A673 (cell line): Measurements from ENCODE around the gene STRBP.

Experiments
- CTCF ChIP-seq: fragments of 300-800, 200-600 bp; sonication (generic); conservative IDR thresholded peaks from 2 replicates; pipeline ENCODE4 v1.5.1; 2017; ENCODE audit warnings: low read depth, mild to moderate bottlenecking, antibody characterized with exemption, low read length, moderate library complexity, mixed read lengths
- EZH2 ChIP-seq: fragments of 200-600 bp; sonication (generic); IDR thresholded peaks from 2 replicates; pipeline ENCODE4 v1.6.1; 2017; ENCODE audit warnings: borderline replicate concordance, low read depth, mild to moderate bottlenecking, mixed read lengths, antibody characterized with exemption, low read length; ENCODE audit not compliant: poor library complexity, severe bottlenecking

- TF ChIP-seq CTCF (no peak), EZH2 (no peak)
These were observed 16.3 kb upstream of the STRBP start for GRCh38 chr9:123284656-123285055.
